Chondrocyte (in vitro differentiated cells): ENCODE data around the gene RTP4. TPM values are rescaled to one million over a fixed set of nuclear protein-coding genes. Genes with fewer than 3 reads are reported as not detected.

Experiments used
- DNase-seq: peaks from one replicate; pipeline ENCODE4 v3.0.0; 2021; ENCODE audit warnings: mixed read lengths, low spot score
- H3K27ac Mint-ChIP-seq: one replicate; pipeline ENCODE4 v1.8.0; 2021; ENCODE audit warnings: mild to moderate bottlenecking, moderate library complexity, mixed read lengths; ENCODE audit not compliant: unreplicated experiment
- H3K27me3 Mint-ChIP-seq: 2 replicates; pipeline ENCODE4 v1.8.0; 2021; ENCODE audit warnings: low read depth, mixed read lengths
- H3K36me3 Mint-ChIP-seq: 2 replicates; pipeline ENCODE4 v1.8.0; 2021; ENCODE audit warnings: low read depth, mixed read lengths
- H3K4me1 Mint-ChIP-seq: 2 replicates; pipeline ENCODE4 v1.8.0; 2021; ENCODE audit warnings: low read depth, mild to moderate bottlenecking, mixed read lengths
- H3K4me3 Mint-ChIP-seq: one replicate; pipeline ENCODE4 v1.8.0; 2021; ENCODE audit warnings: mild to moderate bottlenecking, moderate library complexity, mixed read lengths; ENCODE audit not compliant: unreplicated experiment
- H3K9me3 Mint-ChIP-seq: 2 replicates; pipeline ENCODE4 v1.8.0; 2021; ENCODE audit warnings: low read depth, mixed read lengths
- total RNA-seq: library from RNA; stranded (reverse); gene quantifications from 3 replicates; pipeline ENCODE4 v1.2.1, GENCODE V29; 2021
- TF ChIP-seq, protein P1 (sequence below): fragments of 200-600 bp; sonication (generic); IDR thresholded peaks from 2 replicates; pipeline ENCODE4 v1.5.0; 2021; ENCODE audit warnings: antibody characterized with exemption, mild to moderate bottlenecking, moderate library complexity

The RTP4 gene
- total RNA-seq, 1 donor from 2014 or later = not detected

DNA sequence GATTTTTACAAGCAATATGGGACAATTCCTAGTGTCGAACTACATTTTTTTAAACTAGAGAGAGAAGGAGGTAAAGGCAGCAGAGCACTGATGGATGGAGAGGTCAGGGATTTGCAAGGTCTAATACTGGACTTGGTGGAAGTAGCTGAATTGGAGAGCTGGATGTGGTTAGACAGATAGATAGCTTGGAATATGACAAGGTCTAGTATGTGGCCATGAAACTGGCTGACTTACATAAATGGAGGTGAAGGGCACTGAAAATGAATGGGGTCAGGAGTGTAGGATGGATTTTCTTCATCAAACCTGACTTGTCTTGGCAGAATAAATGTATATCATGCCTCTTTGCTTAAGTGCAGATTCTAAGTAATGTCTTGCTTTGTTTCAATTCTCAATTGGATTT lies 10.1 kb upstream of the RTP4 start:
- H3K4me3 Mint-ChIP-seq = no peak overlapping the region
- H3K27me3 Mint-ChIP-seq = no peaks in the 10 kb centered on the region
- H3K9me3 Mint-ChIP-seq = peaks cover 3% of the 10 kb centered on the region
- H3K36me3 Mint-ChIP-seq = no peaks in the 10 kb centered on the region
- no peak overlapping the region for H3K27ac Mint-ChIP-seq
- H3K4me1 Mint-ChIP-seq = peaks cover 20% of the 10 kb centered on the region
- TF ChIP-seq, protein P1, sequence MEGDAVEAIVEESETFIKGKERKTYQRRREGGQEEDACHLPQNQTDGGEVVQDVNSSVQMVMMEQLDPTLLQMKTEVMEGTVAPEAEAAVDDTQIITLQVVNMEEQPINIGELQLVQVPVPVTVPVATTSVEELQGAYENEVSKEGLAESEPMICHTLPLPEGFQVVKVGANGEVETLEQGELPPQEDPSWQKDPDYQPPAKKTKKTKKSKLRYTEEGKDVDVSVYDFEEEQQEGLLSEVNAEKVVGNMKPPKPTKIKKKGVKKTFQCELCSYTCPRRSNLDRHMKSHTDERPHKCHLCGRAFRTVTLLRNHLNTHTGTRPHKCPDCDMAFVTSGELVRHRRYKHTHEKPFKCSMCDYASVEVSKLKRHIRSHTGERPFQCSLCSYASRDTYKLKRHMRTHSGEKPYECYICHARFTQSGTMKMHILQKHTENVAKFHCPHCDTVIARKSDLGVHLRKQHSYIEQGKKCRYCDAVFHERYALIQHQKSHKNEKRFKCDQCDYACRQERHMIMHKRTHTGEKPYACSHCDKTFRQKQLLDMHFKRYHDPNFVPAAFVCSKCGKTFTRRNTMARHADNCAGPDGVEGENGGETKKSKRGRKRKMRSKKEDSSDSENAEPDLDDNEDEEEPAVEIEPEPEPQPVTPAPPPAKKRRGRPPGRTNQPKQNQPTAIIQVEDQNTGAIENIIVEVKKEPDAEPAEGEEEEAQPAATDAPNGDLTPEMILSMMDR = no peak
- DNase-seq = no peak

- Mint-ChIP-seq H3K4me1 (peaks cover 14% of the 10 kb centered on the region), H3K4me3 (no peak overlapping the region), H3K27ac (no peak overlapping the region), H3K36me3 (no peaks in the 10 kb centered on the region), H3K9me3 (no peaks in the 10 kb centered on the region), H3K27me3 (no peaks in the 10 kb centered on the region)
- TF ChIP-seq, protein P1 = no peak
- no peak for DNase-seq
Observed at GRCh38 chr3:187359798-187360486, 8.2 kb upstream of the RTP4 start.

GRCh38 chr3:187360596-187360995 lies 7.6 kb upstream of the RTP4 start:
- DNase-seq = no peak
- Mint-ChIP-seq H3K27ac (no peak overlapping the region), H3K27me3 (no peaks in the 10 kb centered on the region), H3K9me3 (no peaks in the 10 kb centered on the region), H3K36me3 (no peaks in the 10 kb centered on the region), H3K4me3 (no peak overlapping the region), H3K4me1 (peaks cover 14% of the 10 kb centered on the region)
- TF ChIP-seq, protein P1 = no peak

DNA sequence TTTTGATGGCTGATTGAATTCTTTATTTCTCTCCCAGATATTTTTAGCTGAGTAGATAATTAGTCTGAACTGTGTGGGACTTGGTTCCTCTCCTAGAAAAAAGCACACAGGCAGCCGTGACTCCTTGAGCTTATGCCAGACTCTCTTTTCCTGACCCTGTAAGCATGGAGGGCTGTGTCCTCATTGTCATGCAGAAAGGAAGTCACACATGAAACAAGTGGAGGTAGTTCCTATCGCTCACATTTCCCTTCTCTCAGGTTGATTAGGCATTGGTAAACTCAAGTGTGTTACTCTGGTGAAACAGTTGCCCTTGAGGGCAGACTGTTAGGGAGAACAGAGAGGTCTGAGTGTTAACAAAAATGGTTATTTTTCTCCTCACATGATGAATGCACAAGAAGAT lies 6.3 kb upstream of the RTP4 start:
- H3K4me3 Mint-ChIP-seq = no peak overlapping the region
- no peak overlapping the region for H3K27ac Mint-ChIP-seq
- TF ChIP-seq, protein P1 = no peak
- H3K27me3 Mint-ChIP-seq = no peaks in the 10 kb centered on the region
- DNase-seq = no peak
- H3K9me3 Mint-ChIP-seq = no peaks in the 10 kb centered on the region
- H3K4me1 Mint-ChIP-seq = peaks cover 14% of the 10 kb centered on the region
- no peaks in the 10 kb centered on the region for H3K36me3 Mint-ChIP-seq

DNA sequence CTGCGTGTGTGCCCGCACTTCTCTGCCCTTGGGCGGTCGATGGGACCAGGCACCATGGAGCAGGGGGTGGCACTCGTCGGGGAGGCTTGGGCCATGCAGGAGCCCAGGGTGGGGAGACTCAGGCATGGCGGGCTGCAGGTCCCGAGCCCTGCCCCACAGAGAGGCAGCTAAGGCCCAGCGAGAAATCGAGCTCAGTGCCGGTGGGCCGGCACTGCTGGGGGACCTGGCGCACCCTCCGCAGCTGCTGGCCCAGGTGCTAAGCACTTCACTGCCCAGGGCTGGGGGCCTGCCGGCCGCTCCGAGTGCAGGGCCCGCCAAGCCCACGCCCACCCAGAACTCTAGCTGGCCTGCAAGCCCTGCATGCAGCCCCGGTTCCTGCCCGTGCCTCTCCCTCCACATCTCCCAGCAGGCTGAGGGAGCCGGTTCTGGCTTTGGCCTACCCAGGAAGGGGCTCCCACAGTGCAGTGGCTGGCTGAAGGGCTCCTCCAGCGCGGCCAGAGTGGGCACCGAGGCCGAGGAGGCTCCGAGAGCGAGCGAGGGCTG lies 553 bp upstream of the RTP4 start:
- no peak for DNase-seq
- peak overlapping the region; percentile 60 for H3K27ac Mint-ChIP-seq
- H3K36me3 Mint-ChIP-seq = no peaks in the 10 kb centered on the region
- peaks cover 9% of the 10 kb centered on the region for H3K4me1 Mint-ChIP-seq
- peaks cover 6% of the 10 kb centered on the region for H3K27me3 Mint-ChIP-seq
- TF ChIP-seq, protein P1 = no peak
- H3K9me3 Mint-ChIP-seq = no peaks in the 10 kb centered on the region
- no peak overlapping the region for H3K4me3 Mint-ChIP-seq
